GM19240 (cell line): ENCODE data around the gene TCEAL8.
"Not testable (repeated sequence)": the region's sequence is repeated elsewhere in the genome, so short reads cannot be mapped to it uniquely, and the experiment has no call there.

ENCODE experiments used
- DNase-seq: peaks from one replicate; pipeline ENCODE4 v3.0.0; 2011; ENCODE audit warnings: low spot score; ENCODE audit not compliant: insufficient read length

TCEAL8 gene, protein sequence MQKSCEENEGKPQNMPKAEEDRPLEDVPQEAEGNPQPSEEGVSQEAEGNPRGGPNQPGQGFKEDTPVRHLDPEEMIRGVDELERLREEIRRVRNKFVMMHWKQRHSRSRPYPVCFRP

DNA sequence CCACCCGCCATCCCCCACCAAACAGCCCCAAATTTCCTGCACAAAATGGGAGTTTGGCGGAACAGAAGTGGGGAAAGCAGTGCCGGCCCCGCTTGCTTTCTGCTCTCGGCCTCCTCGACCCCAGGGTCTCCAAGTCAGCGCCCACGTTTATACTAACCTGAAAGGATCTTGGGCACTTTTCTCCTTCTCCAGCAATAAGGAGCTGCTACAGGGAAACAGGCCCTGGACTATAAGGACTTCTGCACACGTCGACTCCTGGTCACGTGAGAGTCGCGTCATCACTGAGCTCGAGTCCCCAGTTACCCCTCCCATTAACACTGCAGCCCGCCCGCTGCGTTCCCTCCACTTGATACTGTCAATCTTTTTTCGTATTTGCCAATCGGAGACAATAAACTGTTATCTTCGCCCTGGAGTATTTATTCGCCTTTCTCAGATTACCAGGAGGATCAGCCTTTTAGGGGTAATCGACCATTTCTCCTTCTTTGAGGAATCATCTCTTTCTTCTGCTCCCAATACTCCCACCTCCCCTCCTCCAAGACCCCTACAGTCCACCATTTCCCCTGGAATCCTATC, at the start of gene TCEAL8:
Gene TCEAL8 (minus strand): TSS at position 235 of the 573 bp plus-strand sequence. CDS start 1,176 bp downstream, outside the sequence.
- DNase-seq: peak; percentile 22

GRCh38 chrX:103304705-103305104, 49.8 kb upstream of the TCEAL8 start:
- DNase-seq: no peak

DNA sequence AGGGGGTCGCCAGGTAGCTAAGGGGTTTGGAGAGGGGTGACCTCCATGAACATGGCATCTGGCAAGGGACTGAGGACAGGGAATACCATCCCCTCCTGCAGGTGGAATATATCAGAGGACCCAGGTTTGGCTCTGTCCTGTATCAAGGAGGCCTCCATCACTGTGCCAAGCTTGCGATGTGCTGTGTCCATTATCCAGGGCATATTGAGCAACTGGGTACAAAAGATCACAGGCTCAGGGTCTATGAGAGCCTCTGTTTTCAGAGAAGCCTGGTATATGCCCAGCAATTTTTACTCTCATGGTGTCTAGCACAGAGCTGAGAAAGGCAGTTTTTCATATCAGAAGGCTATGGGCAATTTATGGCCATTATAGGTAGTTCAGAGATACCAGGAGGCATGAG, 38.2 kb upstream of the TCEAL8 start:
- no peak for DNase-seq

GRCh38 chrX:103279624-103280023, 24.7 kb upstream of the TCEAL8 start:
- DNase-seq: no peak

- DNase-seq: no peak
Measured at GRCh38 chrX:103276581-103277002, 21.6 kb upstream of the TCEAL8 start, which contains the start of gene TCEAL5. Gene TCEAL5, minus strand, starts transcription at chrX:103276750. Its CDS starts 2,187 bp downstream, at chrX:103274563.

- no peak for DNase-seq
Measured at GRCh38 chrX:103275947-103276567, 21.1 kb upstream of the TCEAL8 start.

- no peak for DNase-seq
Measured at GRCh38 chrX:103274284-103274683, 19.3 kb upstream of the TCEAL8 start.

DNA sequence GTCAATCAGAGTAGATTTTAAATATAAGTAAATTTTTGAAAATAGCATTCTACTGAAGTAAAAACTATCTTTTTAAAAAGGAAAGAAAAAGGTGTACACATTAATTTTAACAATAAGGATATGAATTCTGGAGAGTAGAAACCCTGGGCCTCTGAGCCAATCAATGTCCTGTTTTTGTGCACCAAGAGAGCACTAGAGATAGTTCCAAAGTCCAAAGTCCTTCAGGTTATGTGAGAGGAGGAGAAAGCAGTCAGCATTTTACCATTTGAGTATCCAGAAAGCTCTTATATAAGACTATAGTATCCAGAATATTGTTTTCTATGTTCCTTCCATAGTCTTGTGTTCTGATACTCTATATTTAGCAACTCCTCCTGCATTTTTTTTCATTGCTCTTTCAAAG, 3.3 kb upstream of the TCEAL8 start:
- no peak for DNase-seq

GRCh38 chrX:103256651-103257050, 1.7 kb upstream of the TCEAL8 start:
- DNase-seq: no peak

DNA sequence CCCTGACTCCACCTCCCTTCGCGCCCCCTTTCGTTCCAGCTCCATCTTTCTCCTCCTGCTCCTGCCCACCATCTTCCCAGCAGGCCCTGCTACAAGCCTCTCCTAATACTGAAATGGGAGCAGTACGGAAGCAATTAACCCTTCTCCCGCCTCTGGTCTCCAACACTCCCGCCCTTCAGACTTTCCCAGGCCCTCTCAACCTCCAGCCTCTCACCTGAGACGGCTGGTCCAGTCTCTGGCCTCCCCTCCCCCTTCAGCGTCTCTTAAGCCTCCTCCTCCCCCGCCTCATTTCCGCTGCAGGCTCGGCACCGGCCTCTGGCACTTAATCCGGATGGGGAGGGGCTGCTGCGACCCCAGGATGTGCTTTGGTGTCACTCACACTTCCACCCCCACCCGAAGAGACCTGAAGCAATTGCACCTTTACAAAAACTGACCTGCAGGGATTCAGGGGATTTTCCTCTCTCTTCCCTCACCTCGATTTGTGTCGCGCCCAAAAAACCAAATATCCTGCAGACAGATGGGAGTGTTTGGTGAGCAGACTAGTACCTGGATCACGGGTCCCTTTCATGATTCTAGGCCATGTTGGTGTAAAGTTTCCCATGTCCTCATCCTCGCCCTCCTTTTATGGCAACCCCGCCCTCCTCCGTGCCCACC, 657 bp downstream of the TCEAL8 start:
- peak; percentile 8 for DNase-seq

DNA sequence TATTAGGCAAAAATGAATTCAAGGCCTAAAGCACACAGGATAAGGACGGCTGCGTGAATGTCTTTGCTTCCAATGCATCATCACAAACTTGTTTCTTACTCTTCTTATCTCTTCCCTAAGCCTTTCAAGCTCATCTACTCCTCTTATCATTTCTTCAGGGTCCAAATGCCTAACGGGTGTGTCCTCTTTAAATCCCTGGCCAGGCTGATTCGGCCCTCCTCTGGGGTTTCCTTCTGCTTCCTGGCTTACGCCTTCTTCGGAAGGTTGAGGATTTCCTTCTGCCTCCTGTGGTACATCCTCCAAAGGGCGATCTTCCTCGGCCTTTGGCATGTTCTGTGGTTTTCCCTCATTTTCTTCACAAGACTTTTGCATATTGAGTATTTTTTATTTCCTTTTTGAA, 1.3 kb downstream of the TCEAL8 start:
- no peak for DNase-seq

DNA sequence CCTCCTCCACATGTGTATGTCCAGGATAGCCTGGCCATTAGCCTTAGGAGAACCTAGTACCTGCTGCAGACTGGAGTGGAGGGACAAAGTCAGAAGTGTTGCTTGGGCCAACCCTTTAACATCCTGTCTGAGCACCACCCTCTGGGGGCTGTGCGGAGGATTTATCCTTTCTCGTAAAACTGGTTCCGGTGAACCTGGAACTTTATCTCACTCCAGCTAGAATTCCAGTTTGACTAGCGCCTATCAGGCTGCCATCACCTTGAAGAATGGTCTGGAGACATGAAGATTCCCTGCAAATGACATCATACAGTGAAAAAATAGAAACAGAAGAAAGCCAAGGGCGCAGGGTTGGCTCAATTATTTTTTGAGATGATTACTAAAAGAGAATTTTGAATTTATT, 4.0 kb downstream of the TCEAL8 start:
- no peak for DNase-seq

DNA sequence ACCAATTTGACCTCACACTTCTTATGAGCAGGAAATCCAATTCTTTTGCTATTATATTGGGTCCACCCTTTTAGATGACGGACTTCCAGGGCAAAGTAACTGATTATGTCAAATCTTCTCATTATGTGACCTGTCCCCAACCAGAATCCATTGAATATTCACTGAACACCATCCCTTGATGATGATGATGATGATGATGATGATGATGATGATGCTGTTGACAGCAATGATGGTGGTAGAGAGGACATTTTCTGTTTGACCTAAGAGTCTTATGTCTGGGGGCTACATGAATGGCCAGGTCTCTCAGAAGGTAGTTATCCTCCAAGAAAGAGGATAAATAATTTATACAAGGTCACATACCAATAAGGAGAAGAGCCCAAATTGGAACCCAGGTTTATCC, 5.2 kb downstream of the TCEAL8 start:
- no peak for DNase-seq

- no peak for DNase-seq
Measured at GRCh38 chrX:103248553-103248952, 6.4 kb downstream of the TCEAL8 start.

GRCh38 chrX:103240155-103240554, 14.8 kb downstream of the TCEAL8 start:
- no peak for DNase-seq

DNA sequence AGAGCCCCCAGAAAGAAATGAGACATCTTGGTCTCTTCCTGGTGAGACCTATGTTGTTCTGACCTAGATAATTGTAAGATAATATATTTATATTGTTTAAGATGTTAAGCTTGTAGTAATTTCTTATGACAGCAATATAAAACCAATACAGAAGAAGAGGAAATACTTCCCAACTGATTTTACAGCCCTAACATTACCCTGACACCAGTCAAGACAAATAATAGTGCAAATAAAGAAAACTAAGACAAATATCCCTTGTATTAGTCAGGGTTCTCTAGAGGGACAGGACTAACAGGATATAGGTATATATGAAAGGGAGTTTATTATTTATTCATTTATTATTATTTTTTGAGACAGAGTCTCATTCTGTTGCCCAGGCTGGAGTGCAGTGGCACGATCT, 18.7 kb downstream of the TCEAL8 start:
- DNase-seq: no peak

DNA sequence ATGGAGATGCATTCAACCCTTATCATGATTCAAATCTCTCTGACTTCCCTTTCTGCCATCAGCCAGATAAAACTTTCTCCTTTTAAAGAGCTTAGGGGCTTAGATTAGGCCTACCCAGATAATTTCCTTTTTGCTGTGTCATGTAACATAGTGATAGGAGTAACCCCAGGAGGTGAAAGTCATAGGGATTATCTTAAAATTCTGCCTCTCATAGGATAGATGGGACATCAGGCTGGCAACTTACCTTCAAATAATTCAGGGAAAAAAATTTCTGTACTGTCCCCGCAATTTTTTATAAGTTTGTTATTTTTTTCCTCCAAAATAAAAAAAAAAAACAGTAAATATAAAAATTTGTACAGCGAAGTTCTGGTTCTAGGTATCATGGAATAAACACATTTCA, 19.3 kb downstream of the TCEAL8 start:
- DNase-seq: not testable (repeated sequence)

GRCh38 chrX:103234869-103235268, 20.1 kb downstream of the TCEAL8 start:
- no peak for DNase-seq

- DNase-seq: no peak
Measured at GRCh38 chrX:103233263-103233662, 21.7 kb downstream of the TCEAL8 start.

DNA sequence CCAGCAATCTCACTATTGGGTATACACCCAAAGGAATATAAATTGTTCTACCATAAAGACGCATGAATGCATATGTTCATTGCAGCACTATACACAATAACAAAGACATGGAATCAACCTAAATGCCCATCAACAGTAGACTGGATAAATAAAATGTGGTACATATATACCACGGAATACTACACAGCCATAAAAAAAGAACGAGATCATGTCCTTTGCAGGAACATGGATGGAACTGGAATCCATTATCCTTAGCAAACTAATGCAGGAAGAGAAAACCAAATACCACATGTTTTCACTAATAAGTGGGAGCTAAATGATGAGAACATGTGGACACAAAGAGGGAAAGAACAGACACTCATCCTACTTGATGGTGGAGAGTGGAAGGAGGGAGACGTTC, 29.0 kb downstream of the TCEAL8 start:
- not testable (repeated sequence) for DNase-seq

GRCh38 chrX:103220511-103221323, 34.2 kb downstream of the TCEAL8 start:
- DNase-seq: no peak
